Activated CD8-positive, alpha-beta memory T cell treated with anti-CD3 and anti-CD28 coated beads for 1 hour (primary cell): ENCODE measurements around the gene NUP93.

Experiments used
- DNase-seq, 2 donors: peaks; one replicate each; pipeline ENCODE4 v3.0.0-alpha.2; 2020; ENCODE audit warnings: low read depth in 1 of 2; ENCODE audit errors: extremely low read depth in 1 of 2

Gene NUP93

GRCh38 chr16:56885446-56886162 lies 155.7 kb downstream of the NUP93 start:
- DNase-seq: no peak

GRCh38 chr16:56886296-56886695 lies 156.4 kb downstream of the NUP93 start:
- DNase-seq: no peak

DNA sequence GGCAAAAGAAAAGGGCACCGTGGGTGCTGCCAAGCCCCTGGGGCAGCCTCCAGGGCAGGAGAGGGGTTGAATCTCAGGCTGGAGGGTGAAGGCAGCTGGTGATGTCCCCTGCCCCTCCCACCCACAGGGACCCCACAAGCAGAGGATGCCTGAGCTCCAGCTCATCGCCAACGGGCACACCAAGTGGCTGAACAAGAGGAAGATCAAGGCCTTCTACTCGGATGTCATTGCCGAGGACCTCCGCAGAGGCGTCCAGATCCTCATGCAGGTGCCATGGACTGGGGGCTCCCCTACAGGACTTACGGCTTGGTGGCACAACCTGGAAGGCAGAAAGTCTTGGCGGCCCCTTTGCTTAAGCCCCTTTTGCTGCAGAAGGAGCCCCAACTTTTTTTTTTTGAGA lies 156.9 kb downstream of the NUP93 start:
- no peak for DNase-seq

GRCh38 chr16:56888806-56889205 lies 158.9 kb downstream of the NUP93 start:
- DNase-seq: no peak

DNA sequence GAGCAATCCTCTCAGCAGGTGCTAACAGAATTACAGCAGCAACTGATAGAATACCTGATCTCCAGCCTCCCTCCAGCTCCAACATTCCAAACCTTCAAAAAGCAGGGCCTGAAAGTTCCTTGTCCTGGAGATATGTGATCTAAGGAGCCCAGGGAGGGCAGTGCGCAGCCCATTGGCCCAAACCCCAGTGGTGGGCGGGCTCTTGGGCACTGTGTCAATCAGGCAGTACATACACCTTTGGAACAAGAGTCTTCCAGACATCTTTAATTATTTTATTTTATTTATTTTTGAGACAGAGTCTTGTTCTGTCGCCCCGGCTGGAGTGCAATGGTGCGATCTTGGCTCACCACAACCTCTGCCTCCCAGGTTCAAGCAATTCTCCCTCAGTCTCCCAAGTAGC lies 159.3 kb downstream of the NUP93 start:
- no peak for DNase-seq

DNA sequence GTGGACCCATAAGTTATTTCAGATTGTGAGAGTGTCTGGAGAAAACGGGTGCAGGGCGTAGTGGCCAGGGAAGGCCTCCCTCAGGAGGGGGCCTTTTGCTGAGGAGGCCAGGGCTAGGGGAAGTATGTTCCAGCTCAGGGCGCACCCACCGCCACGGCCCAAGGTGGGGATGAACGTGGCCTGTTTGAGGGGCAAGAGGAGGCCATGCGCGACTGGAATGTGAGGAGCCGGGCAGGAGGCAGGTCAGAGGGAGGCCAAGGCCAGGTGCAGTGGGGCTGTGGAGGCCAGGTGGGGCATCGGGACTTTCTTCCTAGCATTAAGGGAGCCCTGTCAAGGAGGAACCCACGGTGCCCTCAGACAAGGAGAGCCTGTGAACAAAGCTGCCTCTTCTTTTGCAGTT lies 161.8 kb downstream of the NUP93 start:
- DNase-seq: no peak

DNA sequence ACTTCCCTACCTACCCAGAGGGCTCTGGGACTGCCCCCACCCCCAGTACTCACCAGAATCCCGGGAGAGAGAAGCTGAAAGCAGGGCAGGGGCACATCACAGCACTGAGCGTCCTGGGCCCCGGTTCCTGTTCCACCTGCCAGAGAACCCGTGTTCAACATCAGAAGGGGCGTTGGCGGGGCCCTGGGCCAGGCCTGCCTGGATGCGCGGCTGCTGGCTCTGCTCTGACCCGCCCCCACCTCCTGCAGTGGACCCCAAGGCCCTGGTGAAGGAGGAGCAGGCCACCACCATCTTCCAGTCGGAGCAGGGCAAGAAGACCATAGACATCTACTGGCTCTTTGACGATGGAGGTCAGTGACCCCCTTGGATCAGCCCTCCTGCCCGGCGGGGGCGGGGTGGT lies 162.8 kb downstream of the NUP93 start:
- DNase-seq: no peak

- DNase-seq: no peak
Measured at GRCh38 chr16:56894331-56894917, 164.5 kb downstream of the NUP93 start.

DNA sequence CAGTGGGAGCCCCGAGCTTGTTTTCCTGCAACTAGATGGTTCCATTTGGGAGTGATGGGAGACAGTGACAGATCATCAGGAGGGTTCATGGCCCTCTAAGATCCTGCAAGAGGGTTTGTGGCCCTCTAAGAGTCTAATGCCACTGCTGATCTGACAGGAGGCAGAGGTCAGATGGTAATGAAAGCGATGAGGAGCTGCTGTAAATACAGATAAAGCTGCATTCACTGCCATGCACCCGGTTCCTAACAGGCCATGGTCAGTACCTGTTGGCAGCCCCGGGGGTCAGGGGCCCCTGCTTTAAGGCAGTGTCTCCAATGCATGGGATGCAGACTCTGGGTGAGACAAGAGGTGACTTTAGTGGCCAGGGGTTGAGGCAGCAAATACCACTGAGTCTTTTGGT lies 165.9 kb downstream of the NUP93 start:
- DNase-seq: no peak

DNA sequence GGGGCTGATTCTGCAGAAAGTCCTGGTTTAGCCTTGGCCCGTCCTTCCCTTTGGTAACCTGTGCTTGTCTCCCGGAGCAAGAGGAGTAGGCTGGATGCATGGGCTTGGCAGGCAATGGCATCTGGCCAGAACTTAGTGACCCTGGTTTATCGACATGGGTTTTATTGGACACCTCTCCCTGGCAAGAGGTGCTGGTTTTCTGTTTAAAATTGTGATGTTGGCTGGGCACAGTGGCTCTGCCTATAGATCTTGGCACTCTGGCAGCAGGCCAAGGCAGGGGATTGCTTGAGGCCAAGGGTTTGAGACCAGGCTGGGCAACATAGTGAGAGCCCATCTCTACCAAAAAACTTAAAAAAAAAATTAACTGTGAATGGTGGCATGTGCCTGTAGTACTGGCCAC lies 166.3 kb downstream of the NUP93 start:
- DNase-seq: no peak

- no peak for DNase-seq
Measured at GRCh38 chr16:56897026-56897799, 167.3 kb downstream of the NUP93 start.

DNA sequence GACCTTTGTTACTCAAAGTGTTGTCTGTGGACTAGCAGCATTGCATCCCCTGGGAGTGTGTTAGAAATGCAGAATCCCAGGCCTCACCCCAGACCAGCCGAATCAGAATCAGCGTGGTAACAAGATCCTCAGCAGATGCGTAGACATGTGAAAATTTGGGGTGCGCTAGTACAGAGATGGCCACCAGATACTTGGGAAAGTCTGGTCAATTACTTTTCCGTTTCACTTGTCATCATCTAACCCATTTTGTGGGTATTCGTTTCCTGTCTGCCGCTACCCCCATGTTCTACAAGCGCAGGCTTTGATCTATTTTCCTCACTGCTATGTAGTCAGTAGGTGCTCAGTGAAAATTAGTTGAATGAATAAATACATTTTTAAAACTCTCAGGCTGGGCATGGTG lies 168.9 kb downstream of the NUP93 start:
- DNase-seq: no peak
